DOHH2 (cell line): Measurements from ENCODE around the gene ANAPC7.

ENCODE experiments used
- H3F3A ChIP-seq: fragments of 200-600 bp; sonication (generic), shearing (Covaris generic); 2 replicates; pipeline ENCODE4 v1.6.0; 2016; ENCODE audit warnings: antibody characterized with exemption, mild to moderate bottlenecking; ENCODE audit not compliant: control insufficient read depth, insufficient read depth
- H3K27ac ChIP-seq: fragments of 200-600 bp; sonication (generic); 2 replicates; pipeline ENCODE4 v1.5.1; 2014; ENCODE audit warnings: low read depth, mild to moderate bottlenecking, low read length, moderate library complexity
- H3K27me3 ChIP-seq: fragments of 200-600 bp; sonication (generic); 2 replicates; pipeline ENCODE4 v1.6.1; 2014; ENCODE audit warnings: mild to moderate bottlenecking, low read length, mixed read lengths; ENCODE audit not compliant: control insufficient read depth
- H3K36me3 ChIP-seq: fragments of 200-600 bp; sonication (generic); 2 replicates; pipeline ENCODE4 v1.6.1; 2014; ENCODE audit warnings: mild to moderate bottlenecking, low read length, moderate library complexity, mixed read lengths; ENCODE audit not compliant: control insufficient read depth
- H3K4me1 ChIP-seq: fragments of 200-600 bp; sonication (generic); 2 replicates; pipeline ENCODE4 v1.6.1; 2014; ENCODE audit warnings: mild to moderate bottlenecking, low read length, mixed read lengths; ENCODE audit not compliant: control insufficient read depth
- H3K4me2 ChIP-seq: fragments of 200-600 bp; sonication (generic); 2 replicates; pipeline ENCODE4 v1.6.0; 2014; ENCODE audit warnings: mild to moderate bottlenecking, low read length, moderate library complexity
- H3K4me3 ChIP-seq: fragments of 200-600 bp; sonication (generic); 2 replicates; pipeline ENCODE4 v1.5.1; 2014; ENCODE audit warnings: mild to moderate bottlenecking, low read length, mixed read lengths
- H3K79me2 ChIP-seq: fragments of 200-600 bp; sonication (generic); 2 replicates; pipeline ENCODE4 v1.6.1; 2014; ENCODE audit warnings: mild to moderate bottlenecking, low read length, mixed read lengths; ENCODE audit not compliant: control insufficient read depth
- H3K9me2 ChIP-seq: fragments of 200-600 bp; sonication (generic); replicated peaks from 2 replicates; pipeline ENCODE4 v1.6.1; 2014; ENCODE audit warnings: mild to moderate bottlenecking, low read length, mixed read lengths; ENCODE audit not compliant: control insufficient read depth
- H3K9me3 ChIP-seq: fragments of 200-600 bp; sonication (generic); 2 replicates; pipeline ENCODE4 v1.6.1; 2014; ENCODE audit warnings: antibody characterized with exemption, low read length, mixed read lengths; ENCODE audit not compliant: control insufficient read depth, insufficient read depth
- H4K20me1 ChIP-seq: fragments of 200-600 bp; sonication (generic); 2 replicates; pipeline ENCODE4 v1.6.0; 2014; ENCODE audit warnings: low read depth, mild to moderate bottlenecking, antibody characterized with exemption, low read length, moderate library complexity; ENCODE audit not compliant: control insufficient read depth, insufficient read depth
- EZH2phosphoT487 ChIP-seq: fragments of 200-600 bp; sonication (generic); IDR thresholded peaks from 2 replicates; pipeline ENCODE4 v1.6.1; 2017; ENCODE audit warnings: borderline replicate concordance, mild to moderate bottlenecking, antibody characterized with exemption, low read length, moderate library complexity, mixed read lengths
- TF ChIP-seq, protein P1 (sequence below): fragments of 200-600 bp; sonication (generic); IDR thresholded peaks from one replicate; pipeline ENCODE4 v1.5.1; 2014; ENCODE audit warnings: antibody characterized with exemption, mild to moderate bottlenecking, low read depth, low read length; ENCODE audit not compliant: poor library complexity, severe bottlenecking

Gene ANAPC7

GRCh38 chr12:110351119-110351518 is 52.4 kb downstream of the ANAPC7 start:
- no peaks in the 10 kb centered on the region for H3K9me2 ChIP-seq
- no peaks in the 10 kb centered on the region for H3K9me3 ChIP-seq
- peaks cover 43% of the 10 kb centered on the region for H3F3A ChIP-seq
- H3K4me1 ChIP-seq: peaks cover 5% of the 10 kb centered on the region
- H3K27ac ChIP-seq: no peak overlapping the region
- 0 out of 2 replicates have a peak, but pooled peaks cover 6% of the 10 kb centered on the region for H4K20me1 ChIP-seq
- H3K4me3 ChIP-seq: no peak overlapping the region
- peaks cover 43% of the 10 kb centered on the region for H3K36me3 ChIP-seq
- H3K79me2 ChIP-seq: no peaks in the 10 kb centered on the region
- H3K4me2 ChIP-seq: no peak overlapping the region
- TF ChIP-seq EZH2phosphoT487: no peak
- TF ChIP-seq, protein P1, sequence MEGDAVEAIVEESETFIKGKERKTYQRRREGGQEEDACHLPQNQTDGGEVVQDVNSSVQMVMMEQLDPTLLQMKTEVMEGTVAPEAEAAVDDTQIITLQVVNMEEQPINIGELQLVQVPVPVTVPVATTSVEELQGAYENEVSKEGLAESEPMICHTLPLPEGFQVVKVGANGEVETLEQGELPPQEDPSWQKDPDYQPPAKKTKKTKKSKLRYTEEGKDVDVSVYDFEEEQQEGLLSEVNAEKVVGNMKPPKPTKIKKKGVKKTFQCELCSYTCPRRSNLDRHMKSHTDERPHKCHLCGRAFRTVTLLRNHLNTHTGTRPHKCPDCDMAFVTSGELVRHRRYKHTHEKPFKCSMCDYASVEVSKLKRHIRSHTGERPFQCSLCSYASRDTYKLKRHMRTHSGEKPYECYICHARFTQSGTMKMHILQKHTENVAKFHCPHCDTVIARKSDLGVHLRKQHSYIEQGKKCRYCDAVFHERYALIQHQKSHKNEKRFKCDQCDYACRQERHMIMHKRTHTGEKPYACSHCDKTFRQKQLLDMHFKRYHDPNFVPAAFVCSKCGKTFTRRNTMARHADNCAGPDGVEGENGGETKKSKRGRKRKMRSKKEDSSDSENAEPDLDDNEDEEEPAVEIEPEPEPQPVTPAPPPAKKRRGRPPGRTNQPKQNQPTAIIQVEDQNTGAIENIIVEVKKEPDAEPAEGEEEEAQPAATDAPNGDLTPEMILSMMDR: no peak
- H3K27me3 ChIP-seq: no peaks in the 10 kb centered on the region

GRCh38 chr12:110349514-110350151 is 53.9 kb downstream of the ANAPC7 start:
- H3K4me1 ChIP-seq: peaks cover 5% of the 10 kb centered on the region
- peaks cover 41% of the 10 kb centered on the region for H3F3A ChIP-seq
- H3K4me2 ChIP-seq: no peak overlapping the region
- H3K9me3 ChIP-seq: no peaks in the 10 kb centered on the region
- H3K79me2 ChIP-seq: no peaks in the 10 kb centered on the region
- H3K9me2 ChIP-seq: no peaks in the 10 kb centered on the region
- peaks cover 58% of the 10 kb centered on the region for H3K36me3 ChIP-seq
- peaks cover 10% of the 10 kb centered on the region; the same call in 1 of the 2 replicates for H4K20me1 ChIP-seq
- TF ChIP-seq, protein P1: no peak
- no peak for TF ChIP-seq EZH2phosphoT487
- H3K27me3 ChIP-seq: no peaks in the 10 kb centered on the region
- H3K4me3 ChIP-seq: no peak overlapping the region
- H3K27ac ChIP-seq: no peak overlapping the region

- Histone ChIP-seq H3K4me2 (no peak overlapping the region), H3K4me3 (no peak overlapping the region), H3K27me3 (no peaks in the 10 kb centered on the region), H3K4me1 (peaks cover 5% of the 10 kb centered on the region; the same call in 1 of the 2 replicates), H3K36me3 (peaks cover 63% of the 10 kb centered on the region), H3K27ac (no peak overlapping the region), H3F3A (peaks cover 41% of the 10 kb centered on the region), H3K79me2 (no peaks in the 10 kb centered on the region), H4K20me1 (peaks cover 13% of the 10 kb centered on the region; the same call in 1 of the 2 replicates), H3K9me2 (no peaks in the 10 kb centered on the region), H3K9me3 (no peaks in the 10 kb centered on the region)
- TF ChIP-seq, protein P1: no peak
- no peak for TF ChIP-seq EZH2phosphoT487
These were observed 54.4 kb downstream of the ANAPC7 start for GRCh38 chr12:110349096-110349495.
